ENCODE data around the gene MAP1LC3B.
"Not testable (repeated sequence)": the region's sequence is repeated elsewhere in the genome, so short reads cannot be mapped to it uniquely, and the experiment has no call there.

MAP1LC3B gene

DNA sequence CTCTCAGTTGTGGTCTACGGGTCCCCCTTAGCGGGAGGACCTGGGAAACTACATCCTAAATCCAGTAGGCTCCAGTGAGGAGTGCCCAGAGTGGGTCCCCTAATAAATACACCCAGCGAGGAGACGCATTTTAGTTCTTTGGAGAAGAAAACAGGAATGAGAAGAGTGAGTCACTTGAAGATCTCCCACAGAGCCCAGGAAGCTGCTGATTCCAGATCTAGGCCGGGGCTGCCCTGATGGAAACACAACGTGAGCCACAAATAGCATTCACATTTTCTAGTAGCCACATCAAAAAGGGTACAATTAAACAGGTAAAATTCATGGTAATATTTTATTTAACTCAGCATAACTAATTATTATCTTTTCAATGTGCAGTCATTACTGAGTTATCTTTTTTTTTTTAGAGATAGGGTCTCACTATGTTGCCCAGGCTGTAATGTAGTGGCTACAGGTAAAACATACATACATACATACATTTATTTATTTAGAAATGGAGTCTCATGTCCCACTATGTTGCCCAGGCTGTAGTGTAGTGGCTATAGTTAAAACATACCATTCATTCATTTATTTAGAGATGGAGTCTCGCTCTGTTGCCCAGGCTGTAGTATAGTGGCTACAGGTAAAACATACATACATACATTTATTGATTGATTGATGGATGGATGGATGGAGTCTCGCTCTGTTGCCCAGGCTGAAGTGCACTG, 30.1 kb upstream of the MAP1LC3B start:
- DNase-seq = no peak

DNA sequence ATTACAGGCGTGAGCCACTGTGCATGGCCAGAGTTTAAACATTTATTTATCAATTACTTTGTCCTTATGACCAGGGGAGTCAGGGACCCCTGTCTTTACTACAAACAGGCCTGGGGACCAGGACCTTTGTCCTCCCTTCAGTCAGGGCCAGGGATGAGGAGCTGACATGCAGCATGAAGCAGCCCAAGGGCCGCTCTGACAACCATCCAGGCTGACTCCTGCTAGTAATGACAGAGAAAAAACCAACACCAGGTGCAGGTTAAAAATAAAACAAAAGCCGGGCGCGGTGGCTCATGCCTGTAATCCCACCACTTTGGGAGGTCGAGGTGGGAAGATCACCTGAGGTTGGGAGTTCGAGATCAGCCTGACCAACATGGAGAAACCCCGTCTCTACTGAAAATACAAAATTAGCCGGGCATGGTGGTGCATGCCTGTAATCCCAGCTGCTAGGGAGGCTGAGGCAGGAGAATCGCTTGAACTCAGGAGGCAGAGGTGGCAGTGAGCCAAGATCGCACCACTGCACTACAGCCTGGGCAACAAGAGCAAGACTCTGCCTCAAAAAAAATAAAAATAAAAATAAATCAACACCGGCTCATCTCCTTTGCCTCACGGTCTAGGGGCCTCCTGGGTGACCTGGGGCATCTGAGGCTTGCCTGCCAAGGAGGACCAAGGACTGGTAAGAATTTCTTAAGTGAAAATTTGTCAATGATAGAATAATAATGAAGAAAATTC, 29.1 kb upstream of the MAP1LC3B start:
- not testable (repeated sequence) for DNase-seq

DNA sequence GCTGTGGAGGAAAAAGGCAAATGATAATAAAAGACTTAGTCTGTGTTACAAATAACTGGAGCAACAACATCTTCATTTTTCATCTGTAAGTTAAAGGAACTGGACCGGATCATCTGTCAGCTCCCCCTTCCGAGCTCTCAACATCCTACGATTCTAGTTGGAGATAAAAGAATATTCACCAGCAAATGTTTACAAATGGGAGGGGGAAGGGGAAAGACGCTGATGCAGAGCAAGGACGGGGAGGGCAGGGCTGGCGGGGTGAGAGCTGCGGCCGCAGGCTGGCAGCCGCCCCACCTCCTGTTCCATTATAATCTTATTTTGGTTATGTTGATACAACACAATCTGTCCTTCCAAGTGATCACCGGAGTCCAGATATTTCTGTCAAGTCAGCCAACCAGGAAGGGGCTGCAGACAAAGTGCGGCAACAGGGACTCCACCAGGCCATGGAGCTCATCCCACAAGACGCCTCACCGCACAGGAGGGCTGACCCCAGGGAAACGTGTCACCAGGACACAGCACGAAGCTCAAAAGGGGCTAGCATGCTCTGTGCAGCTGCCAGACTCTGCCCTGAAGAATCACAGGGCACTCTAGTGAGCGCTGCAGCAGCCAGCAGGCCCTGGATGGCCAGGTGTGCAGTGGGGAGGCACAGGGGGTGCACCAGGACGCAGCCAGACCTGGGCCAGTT, 28.2 kb upstream of the MAP1LC3B start:
- DNase-seq = no peak

DNA sequence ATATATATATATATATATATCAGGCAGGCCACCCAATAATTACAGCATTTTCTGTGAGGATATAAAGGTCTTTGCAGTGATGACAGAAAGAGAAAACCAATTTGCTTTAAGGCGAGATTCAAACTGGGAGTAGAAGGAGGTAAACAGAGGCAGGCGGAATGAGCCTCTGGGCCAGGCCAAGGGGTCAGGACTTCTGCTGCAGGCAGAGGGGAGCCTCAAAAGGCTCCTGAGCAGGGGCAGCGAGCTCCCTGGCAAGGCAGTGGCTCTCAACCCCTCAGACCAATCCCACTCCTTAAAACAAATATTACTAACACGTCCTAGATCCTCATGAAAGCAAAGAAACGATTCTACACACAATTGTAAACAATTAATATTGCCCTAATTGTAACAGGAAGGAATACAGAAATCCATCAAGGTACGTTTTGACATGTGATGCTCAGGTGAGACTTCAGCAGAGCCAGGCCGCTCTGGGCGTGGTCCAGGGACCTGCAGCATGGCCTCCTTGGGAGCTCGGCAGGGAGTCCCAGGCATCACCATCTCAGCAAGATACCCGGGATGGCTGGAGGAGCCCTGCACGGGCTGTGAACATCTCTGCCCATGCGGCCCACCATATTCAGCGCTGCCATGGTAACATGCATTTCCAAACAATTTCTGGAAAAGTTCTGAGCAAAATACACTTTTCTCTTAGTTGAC, 27.0 kb upstream of the MAP1LC3B start:
- no peak for DNase-seq

DNA sequence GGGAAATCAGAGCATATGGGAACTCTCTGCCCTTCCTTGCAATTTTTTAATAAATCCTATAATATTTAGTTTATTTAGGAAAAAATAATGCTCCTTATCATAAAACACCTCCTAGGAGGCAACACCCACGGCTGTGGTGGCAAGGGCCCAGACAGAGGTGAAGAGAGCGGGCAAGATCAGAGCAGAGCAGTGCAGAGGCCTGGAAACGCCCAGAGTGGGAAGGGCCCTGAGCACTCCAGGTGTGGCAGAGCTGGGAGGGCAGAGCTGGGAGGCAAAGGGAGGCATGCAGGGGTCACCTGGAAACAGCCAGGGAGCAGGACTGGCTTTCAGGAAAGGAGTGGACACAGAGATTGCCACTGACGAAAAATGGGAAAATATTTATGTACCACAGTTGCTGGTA, 25.8 kb upstream of the MAP1LC3B start:
- no peak for DNase-seq

DNA sequence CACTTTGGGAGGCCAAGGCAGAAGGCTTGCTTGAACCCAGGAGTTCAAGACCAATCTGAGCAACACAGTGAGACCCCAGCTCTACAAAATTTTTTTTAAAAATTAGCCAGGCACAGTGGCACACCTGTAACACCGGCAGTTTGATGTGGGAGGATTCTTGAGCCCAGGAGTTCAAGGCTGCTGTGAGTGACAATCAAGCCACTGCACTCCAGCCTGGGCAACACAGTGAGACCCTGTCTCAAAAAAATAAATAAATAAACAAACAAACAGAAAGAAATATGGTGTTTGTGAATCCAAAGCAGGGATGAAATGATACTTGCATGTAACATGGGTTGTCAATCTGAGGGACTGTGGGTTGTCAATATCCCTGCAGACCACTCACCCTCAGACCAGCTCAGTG, 25.2 kb upstream of the MAP1LC3B start:
- DNase-seq = no peak

DNA sequence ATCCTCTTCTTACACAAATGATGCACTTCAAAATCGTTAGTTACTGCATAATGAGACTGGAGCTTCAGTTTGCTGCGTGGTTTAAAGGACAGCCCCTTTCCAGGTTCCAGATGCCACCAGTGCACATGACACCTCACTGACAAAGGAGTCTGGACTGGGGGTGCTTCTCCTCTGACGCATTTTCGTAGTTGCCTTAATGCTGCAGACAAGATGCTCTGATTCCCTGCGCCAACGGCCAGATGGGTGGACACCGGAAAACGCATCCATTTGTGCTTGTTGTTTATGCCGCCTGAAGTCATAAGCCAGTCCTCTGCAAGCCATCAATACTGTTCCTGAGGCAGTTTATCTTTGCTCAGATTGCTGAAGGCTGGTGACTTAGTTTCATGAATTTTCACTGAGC, 24.6 kb upstream of the MAP1LC3B start:
- no peak for DNase-seq

DNA sequence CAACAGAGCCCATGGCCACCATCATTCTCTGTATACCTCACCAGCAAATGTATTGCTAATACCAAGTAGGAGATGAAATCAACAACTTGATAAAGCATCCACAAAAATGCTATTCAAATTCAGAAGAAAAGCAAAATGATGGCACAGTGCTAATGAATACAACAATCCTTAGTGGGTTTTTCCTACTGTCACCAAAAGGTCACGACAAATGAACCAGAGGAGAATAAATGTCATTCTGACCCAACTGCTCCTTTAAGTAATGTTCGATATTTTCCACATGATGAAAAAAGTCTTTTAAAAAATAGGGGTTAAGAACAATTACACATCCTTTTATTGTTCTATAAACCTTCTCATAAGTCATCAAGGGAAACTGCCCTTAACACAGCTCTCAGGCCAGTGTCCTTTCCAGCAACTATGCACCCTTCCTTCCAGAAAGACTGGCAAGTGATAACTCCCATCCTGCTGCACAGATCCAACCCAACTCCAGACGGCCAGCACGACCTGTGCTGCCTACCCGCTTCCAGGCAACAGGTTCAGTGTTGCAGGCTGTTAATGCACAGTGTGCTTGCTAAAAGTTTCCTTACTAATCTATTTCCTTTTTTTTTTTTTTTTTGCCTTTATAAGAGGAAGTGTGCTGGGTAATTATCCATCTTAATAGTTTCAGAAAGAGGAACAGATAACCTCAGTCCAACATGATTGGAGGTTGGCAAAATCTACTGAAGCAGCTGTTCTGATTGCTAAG, 23.9 kb upstream of the MAP1LC3B start:
- no peak for DNase-seq

DNA sequence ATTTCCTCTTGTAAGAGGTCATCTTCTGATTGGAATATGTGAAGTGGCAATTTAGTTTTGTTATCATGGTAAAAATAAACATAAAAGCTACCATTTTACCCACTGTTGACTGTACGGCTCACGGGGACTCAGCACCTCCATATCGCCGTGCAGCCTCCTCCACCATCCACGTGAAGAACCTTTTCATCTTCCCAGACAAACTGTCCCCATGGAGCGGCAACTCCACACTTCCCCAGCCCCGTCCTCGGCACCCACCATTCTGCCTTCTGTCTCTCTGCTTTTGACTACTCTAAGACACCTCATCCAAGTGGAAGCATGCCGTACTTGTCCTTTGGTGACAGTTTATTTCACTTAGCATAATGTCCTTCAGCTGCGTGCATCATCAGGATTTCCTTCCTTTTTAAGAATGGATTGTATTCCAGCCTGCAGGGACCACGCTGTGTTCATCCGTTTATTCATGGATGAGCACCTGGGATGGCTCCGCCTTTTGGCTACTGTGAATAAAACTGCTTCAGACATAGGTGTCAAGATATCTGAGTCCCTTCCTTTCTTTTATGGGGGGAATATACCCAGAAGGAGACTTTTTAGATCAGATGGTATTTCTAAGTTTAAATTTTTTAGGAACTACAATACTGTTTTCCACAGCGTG, 22.9 kb upstream of the MAP1LC3B start:
- no peak for DNase-seq

DNA sequence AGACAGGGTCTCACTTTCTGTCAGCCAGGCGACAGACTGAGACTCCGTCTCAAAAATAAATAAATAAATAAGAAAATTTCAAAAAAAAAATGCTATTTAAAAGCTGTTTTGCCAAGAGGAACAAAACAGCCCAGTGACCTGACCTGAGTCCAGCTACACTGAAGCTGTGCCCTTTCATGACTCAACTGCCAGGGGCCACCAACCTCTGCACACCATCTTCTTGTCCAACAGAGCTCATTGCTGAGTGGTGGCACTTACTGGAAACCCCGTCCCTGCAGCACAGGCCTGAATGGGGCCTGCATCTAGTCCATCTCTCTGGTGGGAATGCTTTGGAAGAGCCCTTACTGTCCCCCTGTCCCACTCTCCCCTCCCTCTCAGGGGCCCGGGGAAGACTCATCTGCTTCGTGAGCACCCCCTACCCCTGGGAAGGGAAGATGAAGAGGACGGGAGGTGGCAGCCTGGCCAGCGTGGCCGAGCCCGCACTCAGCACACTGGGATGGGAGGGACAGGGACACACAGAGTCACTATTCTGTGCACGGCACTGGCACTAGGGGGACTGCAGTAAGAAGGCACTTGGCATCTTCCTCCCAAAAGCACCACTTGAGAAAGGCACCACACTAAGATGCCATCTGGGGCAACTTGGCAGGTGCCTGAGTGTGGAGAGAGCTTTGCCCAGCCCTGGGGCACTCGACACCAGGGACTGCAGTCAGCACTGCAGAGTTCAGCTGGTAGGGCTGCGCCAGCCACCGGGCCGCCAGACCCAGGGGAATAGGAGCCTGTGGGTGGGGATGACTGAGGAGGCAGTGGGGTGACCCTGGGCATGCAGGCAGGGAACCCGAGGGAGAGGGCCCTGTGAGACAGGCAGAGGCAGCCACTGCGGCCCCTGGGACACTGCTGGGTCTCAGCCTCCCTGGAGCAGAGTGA, 22.1 kb upstream of the MAP1LC3B start:
- DNase-seq = no peak

DNA sequence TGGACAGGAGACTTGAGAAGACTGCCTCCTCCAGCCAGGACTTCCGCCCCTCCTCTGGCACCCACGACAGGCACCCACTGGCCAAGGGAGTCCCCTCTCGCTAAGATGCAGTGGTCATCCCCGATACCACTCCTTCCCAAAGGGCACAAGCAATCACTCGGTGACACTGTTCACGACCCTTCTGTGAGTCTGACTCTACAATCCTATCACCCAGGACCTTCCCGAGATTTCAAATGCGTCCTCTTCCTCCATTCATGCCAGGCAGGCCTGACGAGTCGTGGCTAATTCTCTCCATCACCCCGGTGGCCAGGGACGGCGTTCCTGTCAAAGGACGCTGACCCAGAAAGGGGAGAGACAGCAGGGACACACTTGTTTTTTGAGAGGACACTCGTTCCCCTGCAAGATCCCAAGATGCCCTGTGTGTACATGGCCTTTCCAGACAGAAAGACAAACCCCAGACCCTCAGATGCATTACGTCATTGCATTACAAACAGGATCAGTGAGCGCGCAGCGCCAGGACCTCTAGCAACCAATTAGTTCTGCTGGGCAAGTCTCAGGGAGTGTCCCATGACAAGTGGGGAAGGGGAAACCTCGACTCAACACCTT, 20.8 kb upstream of the MAP1LC3B start:
- DNase-seq = no peak

DNA sequence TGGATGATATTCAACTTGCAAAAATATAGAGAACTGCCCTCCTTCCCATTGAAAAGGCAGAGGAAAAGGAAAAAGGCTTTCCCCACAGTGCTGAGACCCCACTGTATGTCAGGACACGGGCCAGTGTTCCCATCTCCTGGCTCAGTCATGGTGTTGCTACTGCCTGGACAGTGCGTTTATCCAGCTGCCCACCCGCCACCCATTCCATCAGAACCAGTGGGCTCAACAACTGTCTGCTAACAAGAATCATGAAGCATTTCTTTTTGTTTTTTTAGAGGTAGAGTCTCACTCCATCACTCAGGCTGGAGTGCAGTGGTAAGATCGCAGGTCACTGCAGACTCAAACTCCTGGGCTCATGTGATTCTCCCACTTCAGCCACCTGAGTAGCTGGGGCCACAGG, 19.8 kb upstream of the MAP1LC3B start:
- no peak for DNase-seq

DNA sequence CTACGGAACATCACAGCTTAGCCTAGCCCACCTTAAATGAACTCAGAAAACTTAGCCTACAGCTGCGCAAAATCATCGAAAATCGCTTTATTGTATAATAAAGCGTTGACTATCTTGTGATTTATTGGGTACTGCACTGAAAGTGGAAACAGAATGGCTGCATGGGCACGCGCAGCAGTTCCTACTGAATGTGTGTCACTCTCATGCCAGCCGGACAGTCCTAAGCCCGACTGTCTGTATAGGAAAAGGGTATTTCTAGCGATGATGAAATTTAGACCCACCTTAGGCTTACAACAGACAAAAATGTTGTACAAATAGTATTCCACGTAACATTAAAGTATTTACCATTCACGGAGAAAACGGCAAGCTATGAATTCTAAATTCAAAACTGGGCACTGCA, 17.8 kb upstream of the MAP1LC3B start:
- DNase-seq = no peak

DNA sequence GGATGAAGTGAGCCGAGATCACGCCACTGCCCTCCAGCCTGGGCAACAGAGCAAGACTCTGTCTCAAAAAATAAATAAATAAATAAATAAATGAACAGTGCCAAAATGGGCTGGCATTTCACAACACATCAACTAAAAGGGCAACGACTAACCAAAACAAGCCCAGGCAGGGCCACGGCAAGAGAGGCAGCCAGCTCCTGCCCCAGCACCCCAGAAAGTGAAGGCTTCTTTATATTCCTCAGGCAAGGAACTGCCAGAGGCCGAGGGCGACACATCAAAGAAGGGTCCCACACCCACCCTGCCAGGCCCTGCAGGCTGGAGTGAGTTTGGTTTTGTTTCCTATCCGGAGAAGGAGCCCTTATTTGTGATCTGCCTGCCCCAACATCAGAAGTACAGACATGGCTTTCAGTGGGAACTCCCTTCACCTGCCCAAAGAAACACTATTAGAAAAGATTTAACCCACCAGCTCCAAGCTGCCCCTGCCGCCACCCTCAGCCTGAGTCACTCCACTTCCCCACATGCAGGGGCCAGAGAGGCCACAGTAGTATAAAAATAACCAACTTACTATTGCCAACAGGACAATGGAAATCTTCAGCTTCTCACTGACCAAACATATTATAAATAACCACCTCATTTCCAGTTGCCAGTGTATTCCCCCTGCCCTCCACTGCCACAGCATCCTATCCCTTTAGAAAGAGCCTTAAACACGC, 16.6 kb upstream of the MAP1LC3B start:
- no peak for DNase-seq

DNA sequence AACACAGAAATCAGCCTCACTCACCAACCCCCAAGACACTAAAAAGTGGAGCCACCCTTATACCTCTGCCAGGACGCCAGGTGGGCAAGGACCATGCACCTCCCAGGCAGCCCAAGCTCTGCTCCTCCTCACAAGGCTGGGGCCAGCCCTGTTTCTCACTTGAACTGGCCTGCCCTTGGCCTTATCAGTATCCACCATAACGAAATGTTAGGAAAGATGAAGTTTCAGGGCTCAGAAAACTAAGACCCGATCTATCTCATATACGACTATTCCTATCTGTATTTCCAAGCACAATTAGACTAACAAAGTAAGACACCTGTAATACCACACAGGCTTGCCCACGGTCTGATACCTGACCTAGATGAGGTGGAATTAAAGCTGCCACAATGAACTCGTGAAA, 15.5 kb upstream of the MAP1LC3B start:
- no peak for DNase-seq

DNA sequence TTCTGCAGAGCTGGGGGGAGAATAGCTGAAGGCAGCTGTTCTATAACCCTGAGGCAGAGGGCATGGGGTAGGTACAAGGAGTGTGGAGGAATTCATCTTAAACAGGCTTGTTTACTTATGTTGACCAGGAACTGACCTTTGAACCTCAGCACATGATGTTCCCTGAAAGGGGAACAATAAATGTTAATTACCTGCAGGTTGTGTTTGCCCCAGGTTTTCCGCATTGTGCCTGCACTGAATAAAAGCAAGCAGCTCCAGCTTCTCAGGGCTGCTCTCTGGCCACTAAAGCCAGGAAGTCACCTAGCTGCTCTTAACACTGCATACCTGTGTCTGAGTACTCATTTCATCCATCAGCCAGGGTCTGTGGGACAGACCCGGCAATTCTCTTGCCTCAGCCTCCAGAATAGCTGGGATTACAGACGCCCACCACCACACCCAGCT, 12.8 kb upstream of the MAP1LC3B start:
- not testable (repeated sequence) for DNase-seq

DNA sequence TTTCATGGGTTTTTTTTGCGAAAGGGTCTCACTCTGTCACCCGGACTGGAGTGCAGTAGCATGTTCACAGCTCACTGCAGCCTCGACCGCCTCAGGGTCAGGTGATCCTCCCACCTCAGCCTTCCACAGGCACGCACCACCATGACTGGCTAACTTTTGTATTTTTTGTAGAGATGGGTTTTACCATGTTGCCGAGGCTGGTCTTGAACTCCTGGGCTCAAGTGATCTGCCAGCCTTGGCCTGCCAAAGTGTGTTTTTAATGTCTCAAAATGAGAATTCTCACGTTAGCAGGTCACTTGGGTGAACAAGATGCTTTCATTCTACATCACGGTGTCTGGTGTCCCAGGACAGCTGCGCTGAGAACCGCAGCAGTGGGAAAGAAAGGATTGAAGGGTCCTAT, 11.7 kb upstream of the MAP1LC3B start:
- DNase-seq = no peak

DNA sequence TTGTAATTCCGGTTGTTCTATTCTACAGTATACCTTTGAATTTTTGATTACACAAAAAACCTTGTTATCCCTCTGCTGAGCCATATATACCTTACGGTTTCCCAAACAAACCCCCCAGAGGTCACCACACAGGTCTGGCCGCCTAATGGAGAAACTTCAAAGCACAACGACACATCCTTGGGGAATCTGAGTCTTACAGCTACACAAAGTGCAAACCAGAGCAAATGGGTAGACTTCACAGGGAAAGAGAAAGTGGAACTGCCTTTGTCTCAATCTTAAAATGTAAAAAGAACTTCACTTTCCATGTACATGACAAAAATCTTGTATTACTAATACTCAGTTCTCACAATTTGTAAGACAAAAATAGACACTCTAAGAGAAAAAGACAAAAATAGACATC, 11.3 kb upstream of the MAP1LC3B start:
- no peak for DNase-seq

DNA sequence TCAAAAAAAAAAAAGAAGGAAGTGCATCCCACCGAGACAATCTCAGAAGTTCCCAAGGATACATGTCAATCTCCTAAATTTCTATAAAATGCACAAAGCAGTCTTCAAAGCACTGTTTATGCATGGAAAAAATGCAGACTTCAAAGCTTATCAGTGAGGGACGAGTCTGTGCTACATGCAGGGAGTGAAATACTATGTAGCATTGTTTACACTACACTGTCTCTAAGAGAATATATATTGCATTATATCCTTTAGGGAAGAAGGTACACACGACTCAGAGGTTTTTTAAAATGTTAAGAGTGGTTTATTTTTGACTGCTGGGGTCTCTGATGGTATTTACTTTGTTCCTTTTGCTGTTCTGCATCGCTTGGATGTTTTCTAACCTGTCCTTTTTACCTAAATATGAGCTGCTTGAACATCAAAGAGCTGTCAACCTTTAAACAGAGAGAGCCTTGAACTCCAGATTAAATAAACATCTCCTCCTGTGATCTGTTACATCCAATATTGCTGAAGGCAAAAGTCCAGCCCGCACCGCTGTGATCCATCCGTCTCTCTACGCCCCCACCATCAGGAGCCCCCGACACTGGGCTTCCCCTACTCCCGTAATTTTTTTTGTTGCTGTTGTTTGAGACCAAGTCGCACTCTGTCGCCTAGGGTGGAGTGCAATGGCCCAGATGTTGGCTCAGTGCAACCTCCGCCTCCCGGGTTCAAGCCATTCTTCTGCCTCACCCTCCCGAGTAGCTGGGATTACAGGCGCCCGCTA, 9.9 kb upstream of the MAP1LC3B start:
- DNase-seq = no peak

All from CD4-positive, alpha-beta T cell treated with Interleukin-12 subunit alpha and Interleukin-12 subunit beta, for 1 hour (primary cell).